ENCODE measurements around the gene ZNF423.

The ZNF423 gene

GRCh38 chr16:49690778-49691177, 165.1 kb downstream of the ZNF423 start:
- no peak for DNase-seq

GRCh38 chr16:49688036-49688697, 167.7 kb downstream of the ZNF423 start:
- no peak for DNase-seq

- no peak for DNase-seq
Measured at GRCh38 chr16:49687476-49688002, 168.4 kb downstream of the ZNF423 start.

- no peak for DNase-seq
Measured at GRCh38 chr16:49684696-49685095, 171.2 kb downstream of the ZNF423 start.

- DNase-seq = no peak
Measured at GRCh38 chr16:49682577-49683165, 173.2 kb downstream of the ZNF423 start.

- DNase-seq = no peak
Measured at GRCh38 chr16:49681217-49681883, 174.6 kb downstream of the ZNF423 start.

- DNase-seq = no peak
Measured at GRCh38 chr16:49679095-49679494, 176.8 kb downstream of the ZNF423 start.

- DNase-seq = peak; percentile 2 to 30
Measured at GRCh38 chr16:49677661-49678060, 178.3 kb downstream of the ZNF423 start.

GRCh38 chr16:49675413-49675812, 180.5 kb downstream of the ZNF423 start:
- no peak for DNase-seq

- no peak for DNase-seq
Measured at GRCh38 chr16:49674990-49675389, 180.9 kb downstream of the ZNF423 start.

- DNase-seq = no peak
Measured at GRCh38 chr16:49674351-49674851, 181.5 kb downstream of the ZNF423 start.

- no peak for DNase-seq
Measured at GRCh38 chr16:49673442-49673841, 182.5 kb downstream of the ZNF423 start.

GRCh38 chr16:49672753-49673152, 183.2 kb downstream of the ZNF423 start:
- DNase-seq = no peak

- DNase-seq = no peak
Measured at GRCh38 chr16:49671333-49671732, 184.6 kb downstream of the ZNF423 start.

- no peak for DNase-seq
Measured at GRCh38 chr16:49670627-49671026, 185.3 kb downstream of the ZNF423 start.

GRCh38 chr16:49665482-49666230, 190.3 kb downstream of the ZNF423 start:
- no peak for DNase-seq

- DNase-seq = no peak
Measured at GRCh38 chr16:49664221-49665215, 191.4 kb downstream of the ZNF423 start.

GRCh38 chr16:49663081-49664065, 192.5 kb downstream of the ZNF423 start:
- DNase-seq = no peak

- DNase-seq = no peak
Measured at GRCh38 chr16:49662569-49662968, 193.3 kb downstream of the ZNF423 start.

GRCh38 chr16:49661465-49662187, 194.3 kb downstream of the ZNF423 start:
- no peak for DNase-seq

All from inflammatory macrophage (primary cell).